SK-N-SH (cell line): ENCODE measurements around the gene SETD1B.

Source experiments
- EZH2phosphoT487 ChIP-seq: fragments of 200-600 bp; sonication (generic); IDR thresholded peaks from 2 replicates; pipeline ENCODE4 v1.6.1; 2017; ENCODE audit warnings: low read depth, mixed run types, mild to moderate bottlenecking, antibody characterized with exemption, moderate library complexity, borderline replicate concordance
- FOXJ3 ChIP-seq: sonication (generic); formaldehyde crosslinking; IDR thresholded peaks from 2 replicates; pipeline ENCODE4 v1.5.1; 2020; ENCODE audit warnings: mild to moderate bottlenecking, missing genetic modification reagents
- POLR2AphosphoS5 ChIP-seq: IDR thresholded peaks from 2 replicates; pipeline ENCODE4 v1.6.1; 2012; ENCODE audit warnings: low read depth, low read length
- REST ChIP-seq: IDR thresholded peaks from 2 replicates; pipeline ENCODE4 v1.6.1; 2012; ENCODE audit warnings: mild to moderate bottlenecking, low read depth, low read length, moderate library complexity
- SMC3 ChIP-seq: IDR thresholded peaks from 2 replicates; pipeline ENCODE4 v1.6.1; 2012; ENCODE audit warnings: low read depth, low read length, improper control_type of control experiment
- TAF1 ChIP-seq: IDR thresholded peaks from 2 replicates; pipeline ENCODE4 v1.6.1; 2012; ENCODE audit warnings: low read depth, mild to moderate bottlenecking, low read length, moderate library complexity, borderline replicate concordance
- TF ChIP-seq, protein P1 (sequence below): fragments of 200-600 bp; sonication (generic); IDR thresholded peaks from 2 replicates; pipeline ENCODE4 v1.6.1; 2017; ENCODE audit warnings: antibody characterized with exemption, mild to moderate bottlenecking, moderate library complexity

DNA sequence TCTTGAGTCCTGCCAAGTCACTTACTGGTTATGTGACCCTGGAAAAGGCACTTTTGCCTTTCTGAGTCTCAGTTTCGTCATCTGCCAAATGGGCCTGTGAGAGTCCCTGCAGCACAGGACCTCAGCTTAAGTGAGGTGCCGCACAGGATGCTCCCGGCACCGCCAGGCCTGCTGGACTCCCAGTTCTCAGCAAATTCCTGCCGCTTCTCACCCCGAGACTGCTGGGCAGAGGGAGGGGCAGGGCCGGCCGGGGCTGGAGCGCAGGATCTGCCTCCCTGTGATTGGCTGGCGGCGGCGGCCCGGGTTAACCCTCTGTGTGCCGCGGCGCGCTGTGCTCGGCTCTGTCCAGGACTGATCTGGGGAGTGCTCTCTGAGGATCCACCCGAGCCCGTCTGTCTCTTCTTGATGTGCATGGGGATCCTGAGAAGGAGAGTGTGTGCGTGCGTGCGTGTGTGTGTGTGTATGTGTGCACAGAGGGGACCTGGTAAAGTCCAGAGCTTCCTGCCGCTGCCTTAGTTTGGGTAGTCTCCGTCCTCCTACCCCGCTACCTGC is 8.6 kb downstream of the SETD1B start:
- TF ChIP-seq, protein P1, sequence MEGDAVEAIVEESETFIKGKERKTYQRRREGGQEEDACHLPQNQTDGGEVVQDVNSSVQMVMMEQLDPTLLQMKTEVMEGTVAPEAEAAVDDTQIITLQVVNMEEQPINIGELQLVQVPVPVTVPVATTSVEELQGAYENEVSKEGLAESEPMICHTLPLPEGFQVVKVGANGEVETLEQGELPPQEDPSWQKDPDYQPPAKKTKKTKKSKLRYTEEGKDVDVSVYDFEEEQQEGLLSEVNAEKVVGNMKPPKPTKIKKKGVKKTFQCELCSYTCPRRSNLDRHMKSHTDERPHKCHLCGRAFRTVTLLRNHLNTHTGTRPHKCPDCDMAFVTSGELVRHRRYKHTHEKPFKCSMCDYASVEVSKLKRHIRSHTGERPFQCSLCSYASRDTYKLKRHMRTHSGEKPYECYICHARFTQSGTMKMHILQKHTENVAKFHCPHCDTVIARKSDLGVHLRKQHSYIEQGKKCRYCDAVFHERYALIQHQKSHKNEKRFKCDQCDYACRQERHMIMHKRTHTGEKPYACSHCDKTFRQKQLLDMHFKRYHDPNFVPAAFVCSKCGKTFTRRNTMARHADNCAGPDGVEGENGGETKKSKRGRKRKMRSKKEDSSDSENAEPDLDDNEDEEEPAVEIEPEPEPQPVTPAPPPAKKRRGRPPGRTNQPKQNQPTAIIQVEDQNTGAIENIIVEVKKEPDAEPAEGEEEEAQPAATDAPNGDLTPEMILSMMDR, result no peak; the same call in 1 of the 2 replicates
- TF ChIP-seq TAF1, result no peak
- no peak for TF ChIP-seq POLR2AphosphoS5
- no peak for TF ChIP-seq FOXJ3 (CRISPR knock-in tag)
- TF ChIP-seq EZH2phosphoT487, result no peak
- TF ChIP-seq REST, result no peak
- TF ChIP-seq SMC3, result no peak; the same call in 1 of the 2 replicates
